SU-DHL-6 (cell line): ENCODE measurements around the gene CATSPERB.

ENCODE experiments used
- H2AFZ ChIP-seq: fragments of 200-600 bp; sonication (generic); 2 replicates; pipeline ENCODE4 v1.6.1; 2014; ENCODE audit warnings: low read depth, mild to moderate bottlenecking, moderate library complexity, mixed read lengths, antibody characterized with exemption, low read length; ENCODE audit not compliant: severe bottlenecking
- H3F3A ChIP-seq: fragments of 200-600 bp; shearing (Covaris generic); 2 replicates; pipeline ENCODE4 v1.6.0; 2016; ENCODE audit warnings: antibody characterized with exemption, mild to moderate bottlenecking; ENCODE audit not compliant: insufficient read depth
- H3K27ac ChIP-seq: fragments of 200-600 bp; sonication (generic); 2 replicates; pipeline ENCODE4 v1.5.1; 2016; ENCODE audit warnings: low read depth, mild to moderate bottlenecking, low read length, moderate library complexity, mixed read lengths
- H3K27me3 ChIP-seq: fragments of 200-600 bp; sonication (generic), shearing (Covaris generic); 2 replicates; pipeline ENCODE4 v1.6.0; 2014; ENCODE audit warnings: mild to moderate bottlenecking, low read length
- H3K36me3 ChIP-seq: fragments of 200-600 bp; sonication (generic); 2 replicates; pipeline ENCODE4 v1.6.1; 2014; ENCODE audit warnings: mild to moderate bottlenecking, low read length, mixed read lengths
- H3K4me2 ChIP-seq: fragments of 300-600, 200-600 bp; shearing (Covaris generic), sonication (generic); 2 replicates; pipeline ENCODE4 v1.6.0; 2014; ENCODE audit warnings: low read length, low read depth, mild to moderate bottlenecking; ENCODE audit not compliant: poor library complexity, severe bottlenecking
- H3K4me3 ChIP-seq: fragments of 200-600 bp; sonication (generic); 2 replicates; pipeline ENCODE4 v1.5.1; 2014; ENCODE audit warnings: antibody characterized with exemption, low read length, mild to moderate bottlenecking, mixed read lengths; ENCODE audit not compliant: insufficient read depth, poor library complexity, severe bottlenecking
- H3K79me2 ChIP-seq: fragments of 200-600 bp; sonication (generic); 2 replicates; pipeline ENCODE4 v1.6.1; 2014; ENCODE audit warnings: mild to moderate bottlenecking, low read length, moderate library complexity; ENCODE audit not compliant: insufficient read depth
- H3K9ac ChIP-seq: fragments of 200-600 bp; sonication (generic); 2 replicates; pipeline ENCODE4 v1.7.0; 2014; ENCODE audit warnings: mild to moderate bottlenecking, low read length
- H3K9me2 ChIP-seq: fragments of 200-600 bp; sonication (generic); replicated peaks from 2 replicates; pipeline ENCODE4 v1.6.1; 2014; ENCODE audit warnings: low read length; ENCODE audit not compliant: insufficient read depth
- H3K9me3 ChIP-seq: fragments of 200-600 bp; sonication (generic); 2 replicates; pipeline ENCODE4 v1.6.1; 2014; ENCODE audit warnings: low read length, mixed read lengths; ENCODE audit not compliant: insufficient read depth
- H4K20me1 ChIP-seq: fragments of 200-600 bp; sonication (generic); 2 replicates; pipeline ENCODE4 v1.6.1; 2014; ENCODE audit warnings: low read depth, mild to moderate bottlenecking, antibody characterized with exemption, low read length, moderate library complexity, mixed read lengths
- EZH2phosphoT487 ChIP-seq: fragments of 200-600 bp; sonication (generic), shearing (Covaris generic); conservative IDR thresholded peaks from 2 replicates; pipeline ENCODE4 v1.6.1; 2018; ENCODE audit warnings: mild to moderate bottlenecking, antibody characterized with exemption, low read length, moderate library complexity, mixed read lengths
- TF ChIP-seq, protein P1 (sequence below): fragments of 200-600 bp; sonication (generic); IDR thresholded peaks from one replicate; pipeline ENCODE4 v1.5.1; 2017; ENCODE audit warnings: antibody characterized with exemption, mild to moderate bottlenecking, low read length, moderate library complexity; ENCODE audit not compliant: insufficient read depth, poor library complexity, severe bottlenecking

The CATSPERB gene

GRCh38 chr14:91754819-91755218 is 22.9 kb upstream of the CATSPERB start:
- Histone ChIP-seq H3K9me3 (no peaks in the 10 kb centered on the region), H3F3A (no peaks in the 10 kb centered on the region), H3K27ac (no peak overlapping the region), H3K4me2 (no peak overlapping the region), H3K4me3 (no peak overlapping the region), H3K36me3 (no peaks in the 10 kb centered on the region), H3K79me2 (no peaks in the 10 kb centered on the region), H2AFZ (no peak overlapping the region), H4K20me1 (no peaks in the 10 kb centered on the region), H3K9ac (no peak overlapping the region), H3K27me3 (no peaks in the 10 kb centered on the region; the same call in 1 of the 2 replicates), H3K9me2 (no peaks in the 10 kb centered on the region)
- TF ChIP-seq, protein P1, sequence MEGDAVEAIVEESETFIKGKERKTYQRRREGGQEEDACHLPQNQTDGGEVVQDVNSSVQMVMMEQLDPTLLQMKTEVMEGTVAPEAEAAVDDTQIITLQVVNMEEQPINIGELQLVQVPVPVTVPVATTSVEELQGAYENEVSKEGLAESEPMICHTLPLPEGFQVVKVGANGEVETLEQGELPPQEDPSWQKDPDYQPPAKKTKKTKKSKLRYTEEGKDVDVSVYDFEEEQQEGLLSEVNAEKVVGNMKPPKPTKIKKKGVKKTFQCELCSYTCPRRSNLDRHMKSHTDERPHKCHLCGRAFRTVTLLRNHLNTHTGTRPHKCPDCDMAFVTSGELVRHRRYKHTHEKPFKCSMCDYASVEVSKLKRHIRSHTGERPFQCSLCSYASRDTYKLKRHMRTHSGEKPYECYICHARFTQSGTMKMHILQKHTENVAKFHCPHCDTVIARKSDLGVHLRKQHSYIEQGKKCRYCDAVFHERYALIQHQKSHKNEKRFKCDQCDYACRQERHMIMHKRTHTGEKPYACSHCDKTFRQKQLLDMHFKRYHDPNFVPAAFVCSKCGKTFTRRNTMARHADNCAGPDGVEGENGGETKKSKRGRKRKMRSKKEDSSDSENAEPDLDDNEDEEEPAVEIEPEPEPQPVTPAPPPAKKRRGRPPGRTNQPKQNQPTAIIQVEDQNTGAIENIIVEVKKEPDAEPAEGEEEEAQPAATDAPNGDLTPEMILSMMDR, result no peak
- TF ChIP-seq EZH2phosphoT487, result no peak

GRCh38 chr14:91754185-91754584 is 22.3 kb upstream of the CATSPERB start:
- H3K27ac ChIP-seq, result no peak overlapping the region
- no peak overlapping the region for H3K9ac ChIP-seq
- no peak overlapping the region for H3K4me3 ChIP-seq
- H3K79me2 ChIP-seq, result no peaks in the 10 kb centered on the region
- no peaks in the 10 kb centered on the region for H3K9me2 ChIP-seq
- no peaks in the 10 kb centered on the region; the same call in 1 of the 2 replicates for H3K27me3 ChIP-seq
- no peaks in the 10 kb centered on the region for H3F3A ChIP-seq
- no peaks in the 10 kb centered on the region for H3K9me3 ChIP-seq
- no peak for TF ChIP-seq EZH2phosphoT487
- TF ChIP-seq, protein P1, result no peak
- H3K36me3 ChIP-seq, result no peaks in the 10 kb centered on the region
- H2AFZ ChIP-seq, result no peak overlapping the region
- H3K4me2 ChIP-seq, result no peak overlapping the region
- no peaks in the 10 kb centered on the region for H4K20me1 ChIP-seq

- Histone ChIP-seq H4K20me1 (no peaks in the 10 kb centered on the region), H3K27ac (no peak overlapping the region), H3K27me3 (no peaks in the 10 kb centered on the region; the same call in 1 of the 2 replicates), H3K9me2 (no peaks in the 10 kb centered on the region), H3K9ac (no peak overlapping the region), H2AFZ (no peak overlapping the region), H3F3A (no peaks in the 10 kb centered on the region), H3K4me3 (no peak overlapping the region), H3K4me2 (no peak overlapping the region), H3K79me2 (no peaks in the 10 kb centered on the region), H3K36me3 (no peaks in the 10 kb centered on the region), H3K9me3 (no peaks in the 10 kb centered on the region)
- TF ChIP-seq, protein P1, result no peak
- no peak for TF ChIP-seq EZH2phosphoT487
These were observed 21.7 kb upstream of the CATSPERB start for GRCh38 chr14:91753501-91754128.
